Body of pancreas (tissue), 4 donors: Measurements from ENCODE around the gene C1orf198. TPM values are rescaled to one million over a fixed set of nuclear protein-coding genes. Genes with fewer than 3 reads are reported as not detected.

Experiments
- ATAC-seq: fragments of 150-250 bp; one replicate; pipeline ENCODE4 v1.9.1; 2016
- DNase-seq, 4 donors: peaks; one replicate each; pipeline ENCODE4 v3.0.0-alpha.2; 2019
- H3K27ac ChIP-seq, 4 donors: fragments of 200-600 bp; sonication (generic); 1 replicate in 3 of 4; 2 replicates in 1 of 4; pipeline versions ENCODE4 v1.5.1 to v1.6.1; 2016 to 2019; ENCODE audit warnings: mild to moderate bottlenecking in 1 of 4, mixed read lengths in 1 of 4, moderate library complexity in 1 of 4
- H3K27me3 ChIP-seq, 2 donors: fragments of 200-600 bp; sonication (generic); one replicate each; pipeline ENCODE4 v1.6.0; 2016; ENCODE audit warnings: mild to moderate bottlenecking in 1 of 2
- H3K36me3 ChIP-seq, 2 donors: fragments of 200-600 bp; sonication (generic); replicated peaks in 1 of 2; 2 replicates each; pipeline ENCODE4 v1.5.1; 2016; ENCODE audit warnings: low read depth in 2 of 2; ENCODE audit not compliant: insufficient read depth in 1 of 2
- H3K4me1 ChIP-seq: fragments of 200-600 bp; sonication (generic); one replicate; pipeline ENCODE4 v1.6.0; 2016
- H3K4me3 ChIP-seq, 2 donors: fragments of 200-600 bp; sonication (generic); 1 replicate in 1 of 2; 2 replicates in 1 of 2; pipeline ENCODE4 v1.5.1; 2016 to 2019
- H3K9me3 ChIP-seq, 3 donors: fragments of 200-600 bp; sonication (generic); 1 replicate in 2 of 3; 2 replicates in 1 of 3; pipeline ENCODE4 v1.5.1; 2016
- POLR2A ChIP-seq, 3 donors: fragments of 450-650 bp; IDR thresholded peaks; one replicate each; pipeline ENCODE4 v1.6.1; 2016; ENCODE audit warnings: antibody characterized with exemption in 3 of 3, mild to moderate bottlenecking in 2 of 3
- WGBS, 2 donors: methylation state at CpG; one replicate each; pipeline ENCODE4 v1.1.5; 2017; 5-methylcytosine and 5-hydroxymethylcytosine counted together
- intact Hi-C: fragments of 100-400 bp; cut with DNase I; formaldehyde crosslinking; loops from one replicate; pipeline ENCODE4 v1.15.1; 2023
- total RNA-seq, 2 donors: library from RNA; depleted of rRNA; stranded (reverse); fragments of >200 nt; gene quantifications; one replicate each; pipeline ENCODE4 v1.1.0, GENCODE V29; 2016
- TF ChIP-seq, protein P1 (sequence below), 7 experiments: fragments of 450-650 bp in 4 of 7; fragments of 200-600 bp in 3 of 7; sonication (generic) in 3 of 7; IDR thresholded peaks; one replicate each; pipeline ENCODE4 v1.5.1; 2016 to 2019; ENCODE audit warnings: antibody characterized with exemption in 7 of 7

C1orf198 gene
- total RNA-seq, 2 donors from 2014 or later, result 29.0 to 66.7 TPM

DNA sequence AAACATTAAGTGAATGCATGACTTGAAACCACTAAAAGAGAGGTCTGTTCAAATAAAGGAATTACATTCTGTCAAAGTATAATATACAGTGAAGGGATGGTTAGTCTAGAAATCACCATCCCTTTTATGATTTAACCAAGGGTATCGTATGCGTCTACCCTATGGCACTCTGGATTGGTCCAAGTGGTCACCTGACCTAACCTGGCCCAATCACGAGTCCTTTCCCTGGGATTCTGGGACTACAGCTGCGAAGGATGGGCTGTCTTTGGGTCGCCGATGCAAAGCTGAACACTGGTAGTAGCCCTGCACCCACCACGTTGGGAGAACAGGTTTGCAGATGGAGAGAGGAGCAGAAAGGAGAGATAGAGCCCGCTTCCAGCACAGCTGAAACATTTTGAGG lies 30.4 kb upstream of the C1orf198 start:
- 81 to 88% methylated on average over 8 of the region's 8 CpGs for WGBS, 2 donors
- Histone ChIP-seq H3K27me3 (no peaks in the 10 kb centered on the region), H3K9me3 (no peaks in the 10 kb centered on the region), H3K4me3 (no peak overlapping the region), H3K36me3 (no peaks in the 10 kb centered on the region), H3K4me1 (peaks cover 14% of the 10 kb centered on the region), H3K27ac (no peak overlapping the region)
- intact Hi-C loops, result no loop called here
- DNase-seq, result no peak
- no peak for ATAC-seq
- no peak for TF ChIP-seq POLR2A (IDR thresholded peaks at IDR 0.05)
- TF ChIP-seq, protein P1, sequence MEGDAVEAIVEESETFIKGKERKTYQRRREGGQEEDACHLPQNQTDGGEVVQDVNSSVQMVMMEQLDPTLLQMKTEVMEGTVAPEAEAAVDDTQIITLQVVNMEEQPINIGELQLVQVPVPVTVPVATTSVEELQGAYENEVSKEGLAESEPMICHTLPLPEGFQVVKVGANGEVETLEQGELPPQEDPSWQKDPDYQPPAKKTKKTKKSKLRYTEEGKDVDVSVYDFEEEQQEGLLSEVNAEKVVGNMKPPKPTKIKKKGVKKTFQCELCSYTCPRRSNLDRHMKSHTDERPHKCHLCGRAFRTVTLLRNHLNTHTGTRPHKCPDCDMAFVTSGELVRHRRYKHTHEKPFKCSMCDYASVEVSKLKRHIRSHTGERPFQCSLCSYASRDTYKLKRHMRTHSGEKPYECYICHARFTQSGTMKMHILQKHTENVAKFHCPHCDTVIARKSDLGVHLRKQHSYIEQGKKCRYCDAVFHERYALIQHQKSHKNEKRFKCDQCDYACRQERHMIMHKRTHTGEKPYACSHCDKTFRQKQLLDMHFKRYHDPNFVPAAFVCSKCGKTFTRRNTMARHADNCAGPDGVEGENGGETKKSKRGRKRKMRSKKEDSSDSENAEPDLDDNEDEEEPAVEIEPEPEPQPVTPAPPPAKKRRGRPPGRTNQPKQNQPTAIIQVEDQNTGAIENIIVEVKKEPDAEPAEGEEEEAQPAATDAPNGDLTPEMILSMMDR (IDR thresholded peaks at IDR 0.05), result no peak

DNA sequence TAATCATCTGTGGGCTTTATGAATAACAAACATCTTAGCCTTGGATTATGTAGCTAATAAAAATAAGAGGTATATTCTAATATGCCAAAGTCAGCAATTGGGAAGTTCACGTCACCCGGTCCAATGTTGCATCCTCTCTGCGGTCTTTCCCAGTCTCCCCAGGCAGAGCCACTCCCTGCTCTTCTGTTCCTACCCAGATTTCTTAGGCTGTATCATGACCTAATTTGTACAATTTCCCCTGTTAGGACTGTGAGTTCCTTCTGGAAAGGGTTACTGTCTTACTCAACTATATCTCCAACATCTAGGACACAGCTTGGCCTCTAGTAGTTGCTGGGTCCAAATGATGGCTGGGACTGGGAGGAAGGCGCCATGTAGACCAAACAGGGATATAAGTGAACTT lies 29.8 kb upstream of the C1orf198 start:
- Histone ChIP-seq H3K27ac (no peak overlapping the region), H3K4me1 (peaks cover 14% of the 10 kb centered on the region), H3K36me3 (no peaks in the 10 kb centered on the region), H3K4me3 (no peak overlapping the region), H3K9me3 (no peaks in the 10 kb centered on the region), H3K27me3 (no peaks in the 10 kb centered on the region)
- ATAC-seq (no peak), DNase-seq (no peak)
- WGBS, 2 donors, result 87 to 91% methylated on average over 4 of the region's 4 CpGs
- intact Hi-C loops, result no loop called here
- no peak for TF ChIP-seq POLR2A (IDR thresholded peaks at IDR 0.05)
- TF ChIP-seq, protein P1 (IDR thresholded peaks at IDR 0.05), result no peak

DNA sequence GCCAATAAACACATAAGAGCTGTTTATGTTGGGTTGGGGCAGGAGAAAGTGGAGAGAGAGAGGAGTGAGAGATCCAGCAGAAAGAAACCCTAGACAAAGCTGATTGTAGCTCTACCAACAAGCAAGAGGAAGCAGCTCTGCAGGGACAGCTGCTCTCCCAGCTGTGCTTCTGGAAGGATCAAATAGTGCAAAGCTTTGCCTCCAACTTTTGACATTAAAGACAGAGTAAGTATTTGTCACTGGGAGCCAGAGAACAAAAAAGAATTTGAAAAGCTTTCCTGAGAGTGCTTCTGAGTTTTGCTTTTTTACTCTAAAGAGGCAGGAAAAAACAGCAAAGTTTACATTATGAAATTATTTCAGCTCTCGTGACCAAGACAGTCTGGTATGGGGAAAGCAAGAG lies 28.5 kb upstream of the C1orf198 start:
- Histone ChIP-seq H3K9me3 (no peaks in the 10 kb centered on the region), H3K4me1 (peaks cover 12% of the 10 kb centered on the region), H3K4me3 (no peak overlapping the region), H3K27me3 (no peaks in the 10 kb centered on the region), H3K36me3 (no peaks in the 10 kb centered on the region), H3K27ac (no peak overlapping the region)
- no peak for DNase-seq
- intact Hi-C loops, result no loop called here
- WGBS, 2 donors, result 41 to 60% methylated on average over 1 of the region's 1 CpG
- TF ChIP-seq POLR2A (IDR thresholded peaks at IDR 0.05), result no peak
- TF ChIP-seq, protein P1 (IDR thresholded peaks at IDR 0.05), result no peak
- no peak for ATAC-seq

DNA sequence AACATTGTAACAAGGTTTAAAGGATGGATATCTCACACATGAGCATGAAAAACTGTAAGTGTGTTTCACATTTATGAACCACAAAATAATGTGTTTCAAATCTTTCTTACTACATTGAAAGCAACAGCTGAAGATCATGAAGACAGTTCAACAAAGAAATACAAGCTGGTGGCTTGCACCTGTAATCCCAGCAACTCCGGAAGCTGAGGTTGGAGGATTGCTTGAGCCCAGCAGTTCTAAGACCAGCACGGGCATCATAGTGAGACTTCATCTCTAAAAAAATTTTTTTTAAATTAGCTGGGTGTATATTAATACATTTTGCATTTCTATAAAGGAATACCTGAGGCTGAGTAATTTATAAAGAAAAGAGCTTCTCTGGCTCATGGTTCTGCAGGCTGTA lies 27.1 kb upstream of the C1orf198 start:
- WGBS, 2 donors, result 89 to 93% methylated on average over 2 of the region's 2 CpGs
- intact Hi-C loops, result no loop called here
- no peak for TF ChIP-seq POLR2A (IDR thresholded peaks at IDR 0.05)
- TF ChIP-seq, protein P1 (IDR thresholded peaks at IDR 0.05), result no peak
- no peaks in the 10 kb centered on the region for H3K36me3 ChIP-seq
- no peaks in the 10 kb centered on the region for H3K27me3 ChIP-seq
- DNase-seq, result no peak
- ATAC-seq, result no peak
- no peaks in the 10 kb centered on the region for H3K4me1 ChIP-seq
- no peak overlapping the region for H3K4me3 ChIP-seq
- H3K9me3 ChIP-seq, result no peaks in the 10 kb centered on the region
- no peak overlapping the region for H3K27ac ChIP-seq

DNA sequence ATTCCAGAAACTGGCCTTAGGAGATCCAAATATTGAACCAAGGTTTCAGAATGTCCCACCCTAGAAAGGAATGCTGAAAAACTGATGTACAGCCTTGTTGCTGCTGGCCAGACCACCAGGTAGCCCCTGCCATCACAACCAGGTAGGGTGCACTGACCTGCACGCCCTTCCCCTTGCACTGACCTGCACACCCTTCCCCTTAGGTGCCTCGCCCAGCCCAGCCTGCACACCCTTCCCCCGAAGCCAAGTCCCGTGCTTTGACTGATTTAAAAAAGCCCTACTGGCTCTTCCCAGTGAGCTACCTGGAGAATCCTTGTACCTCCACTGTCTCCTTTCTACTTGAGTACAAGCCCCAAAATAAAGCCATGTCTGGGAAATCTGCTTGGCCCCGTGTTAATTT lies 26.3 kb upstream of the C1orf198 start:
- 65 to 68% methylated on average over 5 of the region's 5 CpGs for WGBS, 2 donors
- intact Hi-C loops, result no loop called here
- H3K27me3 ChIP-seq, result no peaks in the 10 kb centered on the region
- TF ChIP-seq POLR2A (IDR thresholded peaks at IDR 0.05), result no peak
- ATAC-seq, result no peak
- no peak overlapping the region for H3K27ac ChIP-seq
- no peak for DNase-seq
- H3K9me3 ChIP-seq, result no peaks in the 10 kb centered on the region
- no peaks in the 10 kb centered on the region for H3K36me3 ChIP-seq
- no peak overlapping the region for H3K4me3 ChIP-seq
- no peaks in the 10 kb centered on the region for H3K4me1 ChIP-seq
